ENCODE results near the gene ABI3BP.
"Not testable (repeated sequence)": the region's sequence is repeated elsewhere in the genome, so short reads cannot be mapped to it uniquely, and the experiment has no call there.

The ABI3BP gene

GRCh38 chr3:100947119-100947518, 46.1 kb downstream of the ABI3BP start:
- FAIRE-seq: no peak
- no peak for DNase-seq (ENCODE audit: insufficient read length, low spot score)

GRCh38 chr3:100946096-100946495, 47.1 kb downstream of the ABI3BP start:
- FAIRE-seq; DNase-seq (ENCODE audit: insufficient read length, low spot score): not testable (repeated sequence)

GRCh38 chr3:100941451-100941850, 51.8 kb downstream of the ABI3BP start:
- no peak for DNase-seq (ENCODE audit: insufficient read length, low spot score)
- FAIRE-seq: no peak

GRCh38 chr3:100941041-100941440, 52.2 kb downstream of the ABI3BP start:
- FAIRE-seq (no peak), DNase-seq (ENCODE audit: insufficient read length, low spot score) (no peak)

- DNase-seq (ENCODE audit: insufficient read length, low spot score) (no peak), FAIRE-seq (no peak)
Measured at GRCh38 chr3:100936931-100937330, 56.3 kb downstream of the ABI3BP start.

GRCh38 chr3:100932491-100932890, 60.7 kb downstream of the ABI3BP start:
- no peak for FAIRE-seq
- DNase-seq (ENCODE audit: insufficient read length, low spot score): no peak

GRCh38 chr3:100928638-100929428, 64.4 kb downstream of the ABI3BP start:
- no peak for DNase-seq (ENCODE audit: insufficient read length, low spot score)
- no peak for FAIRE-seq

GRCh38 chr3:100927775-100928174, 65.4 kb downstream of the ABI3BP start:
- no peak for FAIRE-seq

GRCh38 chr3:100915706-100916495, 77.3 kb downstream of the ABI3BP start:
- DNase-seq (ENCODE audit: insufficient read length, low spot score): no peak
- FAIRE-seq: no peak

More at GRCh38 chr3:100927775-100928174, 65.4 kb downstream of the ABI3BP start:
- DNase-seq (ENCODE audit: insufficient read length, low spot score): no peak

GRCh38 chr3:100913870-100914648, 79.2 kb downstream of the ABI3BP start:
- DNase-seq (ENCODE audit: insufficient read length, low spot score) (no peak), FAIRE-seq (no peak)

- no peak for FAIRE-seq
- DNase-seq (ENCODE audit: insufficient read length, low spot score): no peak
Measured at GRCh38 chr3:100912976-100913545, 80.2 kb downstream of the ABI3BP start.

- no peak for DNase-seq (ENCODE audit: insufficient read length, low spot score)
- no peak for FAIRE-seq
Measured at GRCh38 chr3:100912571-100912970, 80.7 kb downstream of the ABI3BP start.

- DNase-seq (ENCODE audit: insufficient read length, low spot score) (no peak), FAIRE-seq (no peak)
Measured at GRCh38 chr3:100911956-100912355, 81.3 kb downstream of the ABI3BP start.

GRCh38 chr3:100910986-100911385, 82.2 kb downstream of the ABI3BP start:
- no peak for DNase-seq (ENCODE audit: insufficient read length, low spot score)
- no peak for FAIRE-seq

- FAIRE-seq (no peak), DNase-seq (ENCODE audit: insufficient read length, low spot score) (no peak)
Measured at GRCh38 chr3:100902572-100902971, 90.6 kb downstream of the ABI3BP start.

- FAIRE-seq: no peak
- no peak for DNase-seq (ENCODE audit: insufficient read length, low spot score)
Measured at GRCh38 chr3:100900671-100901335, 92.4 kb downstream of the ABI3BP start.

GRCh38 chr3:100899440-100900091, 93.7 kb downstream of the ABI3BP start:
- no peak for DNase-seq (ENCODE audit: insufficient read length, low spot score)
- FAIRE-seq: peak; percentile 82

- peak; percentile 64 for FAIRE-seq
Measured at GRCh38 chr3:100898681-100899080, 94.5 kb downstream of the ABI3BP start.

GRCh38 chr3:100896994-100897393, 96.2 kb downstream of the ABI3BP start:
- no peak for DNase-seq (ENCODE audit: insufficient read length, low spot score)
- FAIRE-seq: no peak

More at GRCh38 chr3:100898681-100899080, 94.5 kb downstream of the ABI3BP start:
- no peak for DNase-seq (ENCODE audit: insufficient read length, low spot score)

- FAIRE-seq (no peak), DNase-seq (ENCODE audit: insufficient read length, low spot score) (no peak)
Measured at GRCh38 chr3:100893590-100893989, 99.6 kb downstream of the ABI3BP start.

Data from GM19239 (cell line).